CD1c-positive myeloid dendritic cell (primary cell): Measurements from ENCODE around the gene FBN3.
"Not testable (repeated sequence)": the region's sequence is repeated elsewhere in the genome, so short reads cannot be mapped to it uniquely, and the experiment has no call there.

Experiments
- DNase-seq: peaks from one replicate; pipeline ENCODE4 v3.0.0-alpha.2; 2016; ENCODE audit errors: extremely low spot score

The FBN3 gene

DNA sequence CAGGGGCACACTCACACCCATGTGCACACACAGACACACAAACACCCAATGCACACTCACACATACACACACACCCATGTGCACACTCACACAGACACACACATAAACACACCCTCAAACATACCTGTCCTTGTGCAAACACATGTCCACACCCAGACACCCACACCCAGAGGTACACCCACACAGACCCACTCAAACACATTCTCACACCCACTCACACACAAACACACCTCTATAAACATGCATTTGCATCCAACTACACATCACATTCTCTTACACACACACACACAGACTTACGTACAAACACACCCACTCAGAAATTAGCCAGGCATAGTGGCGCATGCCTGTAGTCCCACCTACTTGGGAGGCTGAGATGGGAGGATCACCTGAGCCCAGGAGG is 31.4 kb downstream of the FBN3 start:
- DNase-seq = no peak

DNA sequence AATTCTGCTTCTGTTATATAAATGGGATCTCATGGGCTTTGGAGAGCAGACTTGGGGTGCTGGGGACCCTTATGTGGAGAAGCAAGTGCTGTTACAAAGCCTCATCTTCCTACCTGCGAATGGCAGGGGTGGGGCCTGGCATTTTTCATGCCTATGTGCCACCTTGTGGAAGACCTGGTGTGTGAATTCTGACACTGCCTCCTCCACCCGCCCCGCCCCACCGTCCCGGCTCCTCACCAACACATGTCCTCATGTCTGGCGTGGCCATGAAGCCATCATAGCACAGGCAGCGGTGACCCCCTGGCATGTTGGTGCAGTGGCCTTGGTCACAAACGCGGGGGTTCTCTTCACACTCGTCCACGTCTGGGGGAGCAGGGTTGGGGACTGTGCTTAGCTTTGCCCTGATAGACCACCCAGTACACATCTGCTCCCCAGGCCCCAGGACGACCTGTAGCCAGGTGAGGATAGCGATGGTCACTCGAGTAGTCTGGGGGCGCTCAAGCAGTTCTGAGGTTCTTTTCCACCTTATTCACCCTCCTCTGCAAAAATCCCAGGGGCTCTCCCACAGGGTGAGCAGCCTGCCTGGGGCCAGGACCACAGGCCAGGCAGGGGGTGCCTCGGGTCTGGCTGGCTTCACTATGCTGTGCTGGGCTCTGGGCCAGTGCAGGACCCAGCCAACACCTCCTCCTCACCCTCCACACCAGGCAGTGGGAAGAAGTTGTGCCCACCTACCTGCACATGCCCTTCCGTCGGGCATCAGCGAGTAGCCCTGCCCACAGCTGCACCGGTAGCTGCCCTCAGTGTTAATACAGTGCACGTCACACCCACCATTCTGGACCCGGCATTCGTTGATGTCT is 32.7 kb downstream of the FBN3 start:
- no peak for DNase-seq

DNA sequence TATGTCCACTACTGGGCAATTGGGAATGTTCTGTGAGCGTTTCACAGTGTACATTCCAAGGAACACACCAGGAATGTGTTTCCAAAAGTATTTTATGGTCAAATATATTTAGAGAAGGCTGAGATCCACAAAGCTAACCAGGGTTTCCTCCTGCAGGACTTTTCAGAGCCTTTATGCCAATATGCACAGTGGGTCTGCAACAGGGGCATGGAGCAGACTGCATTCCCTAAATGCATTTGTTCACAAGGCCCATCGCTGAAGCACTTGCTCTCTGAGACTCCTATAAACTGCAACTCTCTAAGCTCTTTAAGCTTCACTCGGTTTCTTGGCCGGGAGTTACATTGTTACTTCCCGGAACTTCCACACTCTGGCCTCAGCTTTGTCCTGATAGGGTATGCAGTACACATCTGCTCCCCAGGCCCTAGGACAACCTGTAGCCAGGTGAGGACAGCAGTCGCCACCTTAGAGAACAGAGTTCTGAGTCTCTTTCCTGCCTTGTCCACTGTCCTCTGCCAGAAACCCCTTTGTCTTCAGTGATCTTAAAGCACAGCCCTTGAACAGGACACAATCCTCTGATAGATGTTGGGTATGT is 33.5 kb downstream of the FBN3 start:
- no peak for DNase-seq

DNA sequence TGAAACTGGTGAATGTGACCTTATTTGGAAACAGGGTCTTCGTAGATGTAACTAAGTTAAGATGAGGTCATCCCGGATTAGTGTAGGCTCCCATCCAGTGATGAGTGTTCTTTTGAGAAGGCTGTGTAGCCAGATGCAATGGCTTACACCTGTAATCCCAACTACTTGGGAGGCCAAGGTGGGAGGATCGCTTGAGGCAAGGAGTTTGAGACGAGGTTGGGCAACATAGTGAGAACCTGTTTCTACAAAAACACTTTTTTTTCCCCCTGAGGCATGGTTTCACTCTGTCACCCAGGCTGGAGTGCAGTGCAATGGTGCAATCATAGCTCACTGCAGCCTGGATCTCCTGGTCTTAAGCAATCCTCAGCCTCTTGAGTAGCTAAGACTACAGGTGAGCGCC is 36.4 kb downstream of the FBN3 start:
- DNase-seq = no peak

DNA sequence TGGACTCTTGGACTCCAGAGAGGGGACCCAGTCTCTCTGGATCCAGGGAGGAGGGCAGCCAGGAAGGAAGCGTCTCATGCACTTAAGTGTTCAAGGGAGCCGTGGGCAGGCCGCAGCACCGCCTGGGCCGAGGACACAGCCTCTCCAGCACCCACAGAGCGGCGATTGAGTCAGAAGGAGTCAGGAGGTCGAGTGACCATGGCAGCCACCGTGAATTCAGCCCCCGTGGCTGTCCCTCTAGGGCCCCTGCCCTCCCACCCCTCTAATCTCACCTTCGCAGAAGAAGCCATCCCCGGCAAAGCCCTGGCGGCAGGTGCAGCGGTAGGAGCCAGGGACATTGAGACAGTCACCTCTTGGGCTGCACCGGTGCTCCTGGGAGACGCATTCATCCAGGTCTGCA is 38.0 kb downstream of the FBN3 start:
- DNase-seq = no peak

DNA sequence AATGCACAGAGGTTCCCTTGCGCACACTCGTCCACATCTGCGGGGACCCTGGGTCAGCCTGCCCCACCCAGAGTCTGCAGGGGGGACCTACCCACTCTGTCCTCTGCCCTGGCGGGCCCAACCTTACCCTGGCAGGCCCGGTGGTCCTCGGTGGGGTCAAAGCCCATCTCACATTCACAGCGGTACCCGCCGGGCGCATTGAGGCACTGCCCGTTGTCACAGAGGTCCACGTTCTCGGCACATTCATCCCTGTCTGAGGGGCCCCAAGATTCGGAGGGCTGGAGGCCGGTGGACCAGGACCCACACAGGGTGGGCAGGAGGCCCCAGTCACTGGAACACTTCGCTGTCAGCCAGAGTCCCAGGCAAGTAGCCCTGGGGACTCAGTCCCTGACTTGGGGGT is 38.5 kb downstream of the FBN3 start:
- no peak for DNase-seq

DNA sequence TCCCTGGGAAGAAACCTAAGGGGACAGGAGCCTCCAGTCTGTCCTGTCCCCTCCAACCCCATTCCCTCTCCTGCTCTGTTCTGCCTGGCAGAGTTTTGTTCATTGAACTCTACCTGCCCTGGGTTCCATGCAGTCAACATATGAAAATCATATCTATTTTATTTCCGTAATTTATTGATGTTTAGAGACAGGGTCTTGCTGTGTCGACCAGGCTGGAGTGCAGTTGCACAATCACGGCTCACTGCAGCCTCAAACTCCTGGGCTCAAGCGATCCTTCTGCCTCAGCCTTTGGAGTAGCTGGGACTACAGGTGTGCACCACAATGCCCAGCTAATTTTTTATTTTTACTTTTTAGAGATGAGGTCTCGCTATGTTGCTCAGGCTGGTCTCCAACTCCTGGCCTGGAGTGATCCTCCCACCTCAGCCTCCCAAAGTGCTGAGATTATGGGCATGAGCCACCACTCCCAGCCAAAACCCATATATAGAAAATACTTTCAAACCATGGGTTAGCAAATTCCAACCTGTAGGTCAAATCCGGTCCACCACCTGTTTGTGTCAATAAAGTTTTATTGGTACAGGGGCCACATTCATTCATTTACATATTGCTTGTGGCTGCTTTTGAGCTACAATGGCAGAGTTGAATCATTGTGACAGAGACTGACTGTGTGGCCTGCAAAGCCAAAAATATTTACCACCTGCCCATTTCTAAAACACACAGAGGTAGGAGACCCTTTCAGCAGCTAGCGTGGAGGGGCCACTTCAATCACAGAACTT is 39.3 kb downstream of the FBN3 start:
- DNase-seq = no peak

DNA sequence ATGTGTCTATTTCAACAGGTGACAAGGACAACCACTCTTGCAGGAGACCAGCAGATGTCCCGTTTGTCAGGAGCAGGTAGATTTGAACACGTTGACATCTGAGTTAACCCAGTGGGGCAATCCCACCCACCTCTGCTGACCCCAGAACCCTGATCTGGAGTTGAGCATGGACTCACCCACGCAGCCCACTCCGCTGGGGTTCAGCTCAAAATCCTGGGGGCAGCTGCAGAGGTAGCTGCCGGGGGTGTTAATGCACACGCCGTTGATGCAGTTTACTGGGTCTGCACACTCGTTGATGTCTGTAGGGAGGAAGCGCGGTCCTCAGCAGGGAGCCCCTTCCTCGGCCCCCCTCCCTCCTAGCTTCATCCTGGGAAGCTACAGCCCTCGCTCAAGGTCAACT is 39.9 kb downstream of the FBN3 start:
- DNase-seq = no peak

DNA sequence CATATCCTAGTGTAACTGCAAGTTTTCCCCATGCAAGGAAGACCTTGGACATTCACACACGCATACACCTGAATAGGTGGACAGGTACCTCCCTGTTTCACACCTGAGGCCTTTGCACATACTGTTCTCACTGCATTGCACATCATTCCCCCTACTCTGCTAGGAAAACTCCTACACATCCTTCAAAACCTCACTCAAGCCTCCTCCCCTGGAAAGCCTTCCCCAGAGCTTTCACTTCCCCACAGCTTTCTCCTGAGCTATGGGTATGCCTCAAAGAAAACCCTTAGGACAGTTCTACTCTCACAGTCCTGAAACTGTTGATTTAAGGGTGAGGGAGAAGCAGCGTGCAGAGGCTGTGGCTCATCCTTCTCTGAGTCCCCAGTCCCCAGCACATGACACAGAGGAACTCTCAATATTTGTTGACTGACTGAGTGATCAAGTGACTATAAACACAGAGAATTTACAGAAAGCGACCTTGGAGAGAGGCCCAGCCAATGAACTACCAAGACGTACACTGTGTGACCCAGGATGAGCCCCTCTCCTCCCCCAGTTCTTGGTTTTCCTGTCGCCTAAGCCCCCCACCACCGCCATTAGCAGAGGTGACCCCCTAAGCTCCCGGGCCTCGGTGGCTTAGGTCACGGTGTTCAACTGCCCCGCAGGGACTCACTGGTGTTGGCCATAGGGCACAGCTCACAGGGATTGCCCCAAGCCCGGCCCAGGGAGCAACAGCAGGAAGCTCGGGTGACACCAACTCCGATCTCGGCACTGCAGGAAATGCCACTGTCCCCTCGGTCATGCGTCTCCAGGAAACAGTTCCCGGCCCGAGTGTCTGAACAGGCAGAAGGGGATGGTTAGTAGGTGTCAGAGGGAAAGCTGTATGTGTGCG is 40.6 kb downstream of the FBN3 start:
- DNase-seq = no peak

DNA sequence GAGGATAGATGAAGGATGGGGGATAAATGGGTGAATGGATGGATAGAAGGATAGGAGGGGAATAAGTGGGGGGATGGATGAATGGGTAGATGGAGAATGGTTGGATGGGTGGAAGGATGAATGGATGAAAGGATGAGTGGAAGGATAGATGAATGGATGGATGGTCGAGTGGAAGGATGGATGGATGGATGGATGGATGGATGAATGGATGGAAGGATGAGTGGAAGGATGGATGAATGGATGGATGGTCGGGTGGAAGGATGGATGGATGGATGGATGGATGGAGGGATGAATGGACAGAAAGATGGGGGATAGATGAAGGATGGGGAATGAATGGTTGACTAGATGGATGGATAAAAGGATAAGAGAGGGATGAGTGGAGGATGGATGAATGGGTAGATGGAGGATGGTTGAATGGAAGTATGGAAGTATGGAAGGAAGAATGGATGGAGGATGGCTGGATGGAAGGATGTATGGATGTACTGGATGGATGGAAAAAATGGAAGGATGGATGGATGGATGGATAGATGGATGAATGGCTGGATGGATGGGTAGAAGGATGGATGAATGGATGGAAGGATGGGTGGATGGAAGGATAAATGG is 42.0 kb downstream of the FBN3 start:
- no peak for DNase-seq

DNA sequence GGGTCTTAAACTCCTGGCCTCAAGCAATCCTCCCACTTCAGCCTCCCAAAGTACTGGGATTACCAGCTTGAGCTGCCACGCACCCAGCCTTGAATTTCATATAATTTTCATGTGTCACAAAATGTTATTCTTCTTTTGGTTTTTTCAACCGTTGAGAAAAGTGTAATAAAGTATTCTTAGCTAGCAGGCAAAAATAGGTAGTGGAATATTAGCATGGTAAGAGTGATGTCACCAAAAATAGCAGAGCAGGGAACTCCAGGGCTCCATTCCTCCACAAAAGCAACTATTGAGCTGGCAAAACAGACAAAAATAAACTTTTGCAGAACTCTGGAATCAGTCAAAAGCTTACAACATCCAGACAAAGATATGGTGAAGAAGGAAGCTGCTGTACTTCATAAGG is 43.9 kb downstream of the FBN3 start:
- DNase-seq = no peak

DNA sequence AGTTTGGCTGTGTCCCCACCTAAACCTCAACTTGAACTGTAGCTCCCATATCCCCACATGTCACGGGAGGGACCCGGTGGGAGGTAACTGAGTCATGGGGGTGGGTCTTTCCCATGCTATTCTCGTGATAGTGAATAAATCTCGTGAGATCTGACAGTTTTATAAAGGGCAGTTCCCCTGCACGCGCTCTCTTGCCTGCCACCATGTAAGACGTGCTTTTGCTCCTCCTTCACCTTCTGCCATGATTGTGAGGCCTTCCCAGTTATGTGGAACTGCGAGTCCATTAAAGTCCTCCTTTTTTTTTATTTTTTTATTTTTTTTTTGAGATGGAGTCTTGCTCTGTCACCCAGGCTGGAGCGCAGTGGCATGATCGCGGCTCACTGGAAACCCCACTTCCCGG is 47.5 kb downstream of the FBN3 start:
- not testable (repeated sequence) for DNase-seq

DNA sequence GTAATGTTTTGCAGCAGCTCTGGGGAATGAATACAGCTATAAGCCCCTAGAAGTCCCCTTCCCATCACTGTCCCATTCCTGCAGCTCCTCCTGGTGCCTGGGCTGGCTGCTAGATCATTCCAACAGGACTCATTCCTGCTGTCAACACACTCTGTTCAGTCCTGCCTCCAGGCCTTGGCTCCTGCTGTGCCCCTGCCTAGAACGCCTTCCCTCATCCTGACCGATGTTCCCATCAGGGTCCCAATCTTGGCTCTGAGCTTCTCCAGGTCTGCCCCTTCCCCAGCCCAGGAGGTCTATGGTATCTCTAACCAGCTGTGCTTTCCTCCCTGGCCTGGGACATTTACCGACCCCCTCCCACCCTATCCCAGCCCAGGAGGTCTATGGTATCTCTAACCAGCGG is 48.1 kb downstream of the FBN3 start:
- DNase-seq = no peak

DNA sequence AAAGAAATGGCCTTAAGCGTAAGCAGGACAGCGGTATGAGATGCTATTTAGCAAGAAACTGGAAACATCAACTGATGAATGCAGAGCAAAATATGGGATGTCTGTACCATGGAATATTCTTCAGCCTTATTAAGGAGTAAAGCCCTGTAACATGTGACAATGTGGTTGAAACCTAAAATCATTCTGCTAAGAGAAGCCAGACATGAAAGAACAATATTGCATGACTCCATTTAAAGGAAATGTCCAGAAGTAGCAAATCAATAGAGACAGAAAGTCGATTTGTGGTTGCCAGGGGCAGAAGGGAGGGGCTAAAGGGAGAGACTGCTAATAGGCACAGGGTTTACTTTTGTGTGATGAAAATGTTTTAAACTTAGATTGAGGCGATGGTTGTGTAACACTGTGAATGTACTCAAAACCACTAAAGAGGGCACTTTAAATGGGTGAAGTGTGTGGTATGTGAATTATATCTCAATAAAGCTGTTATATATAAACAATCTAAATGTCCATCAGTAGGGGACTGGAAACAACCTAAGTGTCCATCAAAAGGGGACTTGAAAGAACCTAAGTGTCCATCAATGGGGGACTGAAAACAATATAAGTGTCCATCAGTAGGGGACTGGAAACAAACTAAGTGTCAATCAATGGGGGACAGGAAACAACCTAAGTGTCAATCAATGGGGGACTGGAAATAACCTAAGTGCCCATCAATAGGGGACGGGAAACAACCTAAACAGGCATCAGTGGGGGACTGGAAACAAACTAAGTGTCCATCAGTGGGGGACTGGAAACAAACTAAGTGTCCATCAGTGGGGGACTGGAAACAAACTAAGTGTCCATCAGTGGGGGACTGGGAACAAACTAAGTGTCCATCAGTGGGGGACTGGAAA is 51.5 kb downstream of the FBN3 start:
- DNase-seq = no peak

DNA sequence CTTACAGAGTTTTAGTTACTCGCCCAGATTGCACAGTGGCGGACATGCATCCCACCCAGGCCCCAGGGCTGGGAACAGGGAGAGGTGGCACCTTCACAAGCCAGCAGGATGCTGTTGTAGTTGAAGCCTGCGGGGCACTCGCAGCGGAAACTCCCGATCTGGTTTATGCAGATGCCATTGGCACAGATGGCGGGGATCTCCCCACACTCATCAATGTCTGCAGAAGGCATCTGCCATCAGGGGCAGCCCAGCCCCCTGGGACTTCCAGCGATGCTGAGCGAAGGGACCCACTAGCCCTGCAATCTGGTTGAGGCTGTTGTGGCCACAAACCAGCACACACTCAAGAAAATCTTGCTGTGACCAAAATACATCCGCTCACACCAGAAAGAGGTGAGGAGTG is 52.2 kb downstream of the FBN3 start:
- DNase-seq = no peak

DNA sequence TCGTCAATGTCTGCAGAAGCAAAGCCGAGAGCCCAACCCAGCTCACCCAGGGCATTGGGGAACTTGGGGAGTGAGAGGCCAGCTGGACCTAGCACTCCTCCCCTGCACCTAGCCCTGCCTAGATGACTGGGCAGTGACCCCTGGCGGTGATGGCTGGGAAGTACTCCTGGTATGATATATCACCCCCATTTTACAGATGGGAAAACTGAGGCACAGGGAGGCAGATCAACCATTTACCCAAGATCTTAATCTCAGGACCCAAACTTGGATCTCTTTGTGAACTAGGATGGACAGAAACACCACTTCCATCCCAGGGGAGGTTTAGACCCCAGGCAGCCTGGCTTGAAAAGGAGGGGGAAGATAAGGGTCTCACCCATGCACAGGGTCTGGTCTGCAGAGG is 53.3 kb downstream of the FBN3 start:
- no peak for DNase-seq

DNA sequence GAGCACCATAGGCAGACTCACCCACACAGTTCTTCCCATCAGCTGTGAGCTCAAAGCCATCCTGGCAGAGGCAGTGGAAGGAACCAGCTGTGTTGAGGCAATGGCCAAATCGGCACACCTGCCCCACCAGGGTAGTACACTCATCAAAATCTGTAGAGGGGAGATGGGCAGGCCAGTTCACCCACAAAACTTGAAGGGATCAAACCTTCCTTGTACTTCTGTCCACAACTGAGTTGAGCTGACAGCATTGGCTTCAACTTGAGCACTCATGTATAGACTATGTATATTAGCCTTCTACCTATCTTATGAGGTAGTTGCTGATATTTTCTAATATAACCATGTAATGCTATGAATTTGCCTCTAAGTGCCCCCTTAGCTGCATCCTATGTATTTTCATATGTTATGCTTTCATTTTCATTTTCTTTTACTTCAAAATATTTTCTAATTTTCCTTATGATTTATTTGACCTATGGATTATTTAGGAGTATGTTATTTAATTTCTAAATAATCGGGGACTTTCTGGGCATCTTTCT is 54.0 kb downstream of the FBN3 start:
- no peak for DNase-seq

DNA sequence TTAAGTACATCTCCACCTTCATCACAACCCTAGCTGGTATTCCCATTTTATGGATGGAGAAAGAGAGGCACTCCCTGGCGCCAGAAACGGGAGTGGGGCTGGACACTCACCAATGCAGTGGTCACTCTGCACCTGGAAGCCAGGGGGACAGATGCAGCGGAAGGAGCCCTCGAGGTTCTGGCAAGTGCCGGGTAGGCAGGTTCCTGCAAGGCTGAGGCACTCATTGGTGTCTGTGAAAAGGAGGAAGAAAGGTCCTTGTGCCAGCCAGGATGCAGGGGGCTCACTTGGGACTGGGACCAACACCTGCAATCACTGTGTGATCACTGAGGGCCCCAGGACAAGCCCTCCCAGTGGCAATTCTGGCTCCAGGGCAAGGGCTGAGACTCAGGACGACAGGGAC is 55.1 kb downstream of the FBN3 start:
- DNase-seq = no peak

DNA sequence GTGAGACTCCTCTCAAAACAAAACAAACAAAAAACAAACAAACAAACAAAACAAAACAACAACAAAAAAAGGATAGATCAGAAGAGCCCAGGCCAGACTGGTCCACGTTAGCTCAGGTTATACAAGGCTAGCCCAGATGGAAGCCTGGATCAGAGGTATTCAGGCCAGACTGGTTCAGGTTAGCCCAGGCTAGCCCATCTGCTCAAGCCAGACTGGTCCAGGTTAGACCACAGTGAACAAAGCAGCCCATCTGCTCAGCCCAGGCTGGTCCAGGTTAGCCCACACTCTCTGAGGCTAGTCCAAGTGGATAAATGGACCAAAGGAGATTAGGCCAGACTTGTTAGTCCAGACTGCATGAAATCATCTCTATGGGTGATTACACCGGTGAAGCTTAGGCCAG is 55.7 kb downstream of the FBN3 start:
- no peak for DNase-seq

DNA sequence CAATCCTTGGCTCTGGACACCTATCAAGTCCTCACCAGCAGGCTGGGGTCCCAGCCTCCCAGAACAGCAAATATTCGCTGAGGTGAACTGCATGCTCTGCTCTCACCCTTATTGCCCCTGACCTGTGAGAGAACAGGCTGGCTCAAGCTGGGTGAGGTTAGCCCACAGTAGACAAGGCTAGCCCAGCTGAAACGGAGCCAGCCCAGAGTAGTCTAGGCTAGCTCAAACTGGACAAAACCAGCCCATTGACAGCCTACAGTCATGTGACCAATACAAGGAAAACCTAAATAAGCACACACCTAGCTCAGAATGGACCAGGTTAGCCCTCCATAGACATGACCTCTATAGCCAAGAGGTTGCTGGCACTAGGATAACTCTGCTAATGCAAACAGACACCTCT is 58.4 kb downstream of the FBN3 start:
- DNase-seq = no peak
